A549 (cell line): ENCODE results near the gene MVB12B.

Source experiments
- CTCF ChIP-seq: fragments of >200 bp; sonication (Bioruptor Twin); formaldehyde crosslinking; IDR thresholded peaks from 3 replicates; pipeline ENCODE4 v1.5.1; 2016
- FOXS1 ChIP-seq: fragments of 250-450 bp; sonication (Bioruptor Pico); IDR thresholded peaks from 2 replicates; pipeline ENCODE4 v1.5.0; 2020; ENCODE audit warnings: mild to moderate bottlenecking, moderate library complexity
- HDAC2 ChIP-seq: fragments of 200-600 bp; sonication (generic); IDR thresholded peaks from 2 replicates; pipeline ENCODE4 v1.6.1; 2016
- JUN ChIP-seq, 2 experiments: fragments of >200 bp; sonication (Bioruptor Twin); formaldehyde crosslinking; IDR thresholded peaks; 2 replicates in 1 of 2; 3 replicates in 1 of 2; pipeline ENCODE4 v1.6.1; 2016 to 2017
- MYC ChIP-seq: IDR thresholded peaks from 2 replicates; pipeline ENCODE4 v1.6.1; 2012; ENCODE audit warnings: mild to moderate bottlenecking, inconsistent platforms, low read length, improper control_type of control experiment, borderline replicate concordance
- POLR2A ChIP-seq: IDR thresholded peaks from 2 replicates; pipeline ENCODE4 v1.6.1; 2012; ENCODE audit warnings: mild to moderate bottlenecking, low read length
- RFX5 ChIP-seq: fragments of 450-650 bp; IDR thresholded peaks from 2 replicates; pipeline ENCODE4 v1.7.1; 2014; ENCODE audit warnings: antibody characterized with exemption, mild to moderate bottlenecking, moderate library complexity
- USF2 ChIP-seq: fragments of 450-650 bp; IDR thresholded peaks from 2 replicates; pipeline ENCODE4 v1.6.1; 2014; ENCODE audit warnings: antibody characterized with exemption
- ZFP36 ChIP-seq: fragments of 450-650 bp; IDR thresholded peaks from 2 replicates; pipeline ENCODE4 v1.6.1; 2014; ENCODE audit warnings: borderline replicate concordance; ENCODE audit not compliant: partially characterized antibody
- TF ChIP-seq, protein P1 (sequence below): fragments of 200-600 bp; sonication (generic); IDR thresholded peaks from 2 replicates; pipeline ENCODE4 v1.6.1; 2016; ENCODE audit warnings: antibody characterized with exemption, mild to moderate bottlenecking, moderate library complexity

GRCh38 chr9:126459546-126459945 lies 132.9 kb downstream of the MVB12B start:
- no peak for TF ChIP-seq JUN (IDR thresholded peaks at IDR 0.05)
- no peak for TF ChIP-seq FOXS1 (CRISPR knock-in tag)
- TF ChIP-seq ZFP36 = no peak
- no peak for TF ChIP-seq CTCF
- TF ChIP-seq USF2 = no peak
- TF ChIP-seq HDAC2 = no peak
- TF ChIP-seq POLR2A = no peak
- no peak for TF ChIP-seq RFX5
- no peak for TF ChIP-seq MYC
- TF ChIP-seq, protein P1, sequence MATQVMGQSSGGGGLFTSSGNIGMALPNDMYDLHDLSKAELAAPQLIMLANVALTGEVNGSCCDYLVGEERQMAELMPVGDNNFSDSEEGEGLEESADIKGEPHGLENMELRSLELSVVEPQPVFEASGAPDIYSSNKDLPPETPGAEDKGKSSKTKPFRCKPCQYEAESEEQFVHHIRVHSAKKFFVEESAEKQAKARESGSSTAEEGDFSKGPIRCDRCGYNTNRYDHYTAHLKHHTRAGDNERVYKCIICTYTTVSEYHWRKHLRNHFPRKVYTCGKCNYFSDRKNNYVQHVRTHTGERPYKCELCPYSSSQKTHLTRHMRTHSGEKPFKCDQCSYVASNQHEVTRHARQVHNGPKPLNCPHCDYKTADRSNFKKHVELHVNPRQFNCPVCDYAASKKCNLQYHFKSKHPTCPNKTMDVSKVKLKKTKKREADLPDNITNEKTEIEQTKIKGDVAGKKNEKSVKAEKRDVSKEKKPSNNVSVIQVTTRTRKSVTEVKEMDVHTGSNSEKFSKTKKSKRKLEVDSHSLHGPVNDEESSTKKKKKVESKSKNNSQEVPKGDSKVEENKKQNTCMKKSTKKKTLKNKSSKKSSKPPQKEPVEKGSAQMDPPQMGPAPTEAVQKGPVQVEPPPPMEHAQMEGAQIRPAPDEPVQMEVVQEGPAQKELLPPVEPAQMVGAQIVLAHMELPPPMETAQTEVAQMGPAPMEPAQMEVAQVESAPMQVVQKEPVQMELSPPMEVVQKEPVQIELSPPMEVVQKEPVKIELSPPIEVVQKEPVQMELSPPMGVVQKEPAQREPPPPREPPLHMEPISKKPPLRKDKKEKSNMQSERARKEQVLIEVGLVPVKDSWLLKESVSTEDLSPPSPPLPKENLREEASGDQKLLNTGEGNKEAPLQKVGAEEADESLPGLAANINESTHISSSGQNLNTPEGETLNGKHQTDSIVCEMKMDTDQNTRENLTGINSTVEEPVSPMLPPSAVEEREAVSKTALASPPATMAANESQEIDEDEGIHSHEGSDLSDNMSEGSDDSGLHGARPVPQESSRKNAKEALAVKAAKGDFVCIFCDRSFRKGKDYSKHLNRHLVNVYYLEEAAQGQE = no peak
